Hepatocyte (in vitro differentiated cells): Measurements from ENCODE around the gene CTSH.

Source experiments
- CTCF ChIP-seq: fragments of 200-600 bp; sonication (generic); IDR thresholded peaks from 2 replicates; pipeline ENCODE4 v1.5.1; 2016; ENCODE audit warnings: antibody characterized with exemption, mild to moderate bottlenecking; ENCODE audit not compliant: poor library complexity
- EZH2 ChIP-seq: fragments of 200-600 bp; sonication (generic); IDR thresholded peaks from 2 replicates; pipeline ENCODE4 v1.6.1; 2016; ENCODE audit warnings: antibody characterized with exemption, mild to moderate bottlenecking, borderline replicate concordance
- EZH2phosphoT487 ChIP-seq: fragments of 200-600 bp; sonication (generic); IDR thresholded peaks from one replicate; pipeline ENCODE4 v1.6.1; 2018; ENCODE audit warnings: antibody characterized with exemption, mild to moderate bottlenecking, low read depth, moderate library complexity; ENCODE audit not compliant: unreplicated experiment, severe bottlenecking

- TF ChIP-seq CTCF: no peak
- TF ChIP-seq EZH2: no peak
- no peak for TF ChIP-seq EZH2phosphoT487
Observed at GRCh38 chr15:78889000-78889399, 55.8 kb downstream of the CTSH start.
